Measurements from ENCODE around the gene RGMB.

GRCh38 chr5:98839469-98840383, 66.3 kb downstream of the RGMB start:
- no peak for TF ChIP-seq YY1 (IDR thresholded peaks at IDR 0.05; ENCODE audit: insufficient read depth, insufficient replicate concordance, low read depth, low read length)
- peak; percentile 60 for TF ChIP-seq CTCF (CRISPR knock-in tag; IDR thresholded peaks at IDR 0.05)
- no peak for TF ChIP-seq RFX5 (IDR thresholded peaks at IDR 0.05; ENCODE audit: low read depth, low read length)
- TF ChIP-seq ARNT (IDR thresholded peaks at IDR 0.05), result no peak
- no peak for TF ChIP-seq BHLHE40 (IDR thresholded peaks at IDR 0.05; ENCODE audit: low read length)
- no peak for TF ChIP-seq SMAD3 (CRISPR knock-in tag; IDR thresholded peaks at IDR 0.05)
- no peak for TF ChIP-seq HDAC2 (CRISPR knock-in tag; IDR thresholded peaks at IDR 0.05)
- TF ChIP-seq USF2 (IDR thresholded peaks at IDR 0.05; ENCODE audit: low read depth, low read length), result no peak
- TF ChIP-seq USF2 (CRISPR knock-in tag; IDR thresholded peaks at IDR 0.05; ENCODE audit: borderline replicate concordance), result no peak
- TF ChIP-seq ZNF263 (CRISPR knock-in tag; IDR thresholded peaks at IDR 0.05), result no peak
- TF ChIP-seq FOXM1 (CRISPR knock-in tag; IDR thresholded peaks at IDR 0.05), result no peak
- no peak for TF ChIP-seq SUZ12 (IDR thresholded peaks at IDR 0.05; ENCODE audit: low read depth, low read length)
- no peak for TF ChIP-seq MXD4 (CRISPR knock-in tag; IDR thresholded peaks at IDR 0.05)
- no peak for TF ChIP-seq AGO2 (optimal IDR thresholded peaks at IDR 0.05; ENCODE audit: low read depth, low read length)

Measured in HepG2 (cell line).